ENCODE results near the gene PCDHGA7.
"Not testable (repeated sequence)": the region's sequence is repeated elsewhere in the genome, so short reads cannot be mapped to it uniquely, and the experiment has no call there.

The PCDHGA7 gene

GRCh38 chr5:141382469-141383294 is at the start of gene PCDHGA7:
PCDHGA7 (plus strand) TSS chr5:141382742; CDS start chr5:141382900, 158 bp downstream.
- Mint-ChIP-seq H3K9me3 (peaks cover 18% of the 10 kb centered on the region), H3K36me3 (ENCODE audit: low read depth) (no peaks in the 10 kb centered on the region), H3K27ac (no peak within 1 kb of the TSS), H3K27me3 (ENCODE audit: low read depth) (peaks cover 26% of the 10 kb centered on the region), H3K4me1 (ENCODE audit: low read depth) (no peaks in the 10 kb centered on the region), H3K4me3 (peak within 1 kb of the TSS; percentile 79)
- DNase-seq (ENCODE audit: low spot score) = no peak

- DNase-seq (ENCODE audit: low spot score) = no peak
- Mint-ChIP-seq H3K27ac (no peak within 1 kb of the TSS), H3K27me3 (ENCODE audit: low read depth) (peaks cover 49% of the 10 kb centered on the region), H3K36me3 (ENCODE audit: low read depth) (peaks cover 3% of the 10 kb centered on the region), H3K4me1 (ENCODE audit: low read depth) (no peaks in the 10 kb centered on the region), H3K4me3 (peak within 1 kb of the TSS; percentile 80), H3K9me3 (peaks cover 26% of the 10 kb centered on the region)
Observed at GRCh38 chr5:141338538-141339306, 43.8 kb upstream of the PCDHGA7 start, which contains the start of gene PCDHGA2. PCDHGA2 (plus strand) TSS chr5:141338760.

DNA sequence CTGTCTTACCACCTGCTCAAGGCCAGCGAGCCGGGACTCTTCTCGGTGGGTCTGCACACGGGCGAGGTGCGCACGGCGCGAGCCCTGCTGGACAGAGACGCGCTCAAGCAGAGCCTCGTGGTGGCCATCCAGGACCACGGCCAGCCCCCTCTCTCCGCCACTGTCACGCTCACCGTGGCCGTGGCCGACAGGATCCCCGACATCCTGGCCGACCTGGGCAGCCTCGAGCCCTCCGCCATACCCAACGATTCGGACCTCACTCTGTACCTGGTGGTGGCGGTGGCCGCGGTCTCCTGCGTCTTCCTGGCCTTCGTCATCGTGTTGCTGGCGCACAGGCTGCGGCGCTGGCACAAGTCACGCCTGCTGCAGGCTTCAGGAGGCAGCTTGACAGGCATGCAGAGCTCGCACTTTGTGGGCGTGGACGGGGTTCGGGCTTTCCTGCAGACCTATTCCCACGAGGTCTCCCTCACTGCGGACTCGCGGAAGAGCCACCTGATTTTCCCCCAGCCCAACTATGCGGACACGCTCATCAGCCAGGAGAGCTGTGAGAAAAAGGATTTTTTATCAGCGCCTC is 41.7 kb upstream of the PCDHGA7 start:
- Mint-ChIP-seq H3K27me3 (ENCODE audit: low read depth) (peaks cover 38% of the 10 kb centered on the region), H3K9me3 (peaks cover 30% of the 10 kb centered on the region)
- H3K4me1 Mint-ChIP-seq (ENCODE audit: low read depth); DNase-seq (ENCODE audit: low spot score); H3K4me3 Mint-ChIP-seq; H3K36me3 Mint-ChIP-seq (ENCODE audit: low read depth); H3K27ac Mint-ChIP-seq: not testable (repeated sequence)

DNA sequence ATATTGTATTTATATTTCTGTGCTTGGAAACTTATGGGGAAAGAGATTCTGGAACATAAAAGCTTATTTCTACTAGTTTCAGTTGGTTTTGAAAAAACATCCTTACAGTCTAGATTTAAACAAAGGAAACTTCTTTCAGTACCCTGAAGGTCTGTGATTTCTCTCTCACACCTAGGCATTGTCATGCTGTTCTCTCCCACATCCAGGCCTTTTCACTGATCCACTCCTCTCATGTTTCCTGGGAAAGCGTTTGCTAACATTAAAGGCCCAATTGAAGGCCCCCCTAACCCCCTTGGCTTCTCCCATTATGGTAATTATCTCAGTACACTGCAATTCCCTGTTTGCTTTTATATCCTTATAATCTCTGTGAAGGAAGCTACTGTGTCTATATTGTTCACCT is 39.8 kb upstream of the PCDHGA7 start:
- Mint-ChIP-seq H3K27me3 (ENCODE audit: low read depth) (peaks cover 27% of the 10 kb centered on the region), H3K27ac (no peak overlapping the region), H3K4me3 (no peak overlapping the region), H3K9me3 (peaks cover 34% of the 10 kb centered on the region), H3K4me1 (ENCODE audit: low read depth) (no peaks in the 10 kb centered on the region), H3K36me3 (ENCODE audit: low read depth) (peaks cover 3% of the 10 kb centered on the region)
- DNase-seq (ENCODE audit: low spot score) = no peak

DNA sequence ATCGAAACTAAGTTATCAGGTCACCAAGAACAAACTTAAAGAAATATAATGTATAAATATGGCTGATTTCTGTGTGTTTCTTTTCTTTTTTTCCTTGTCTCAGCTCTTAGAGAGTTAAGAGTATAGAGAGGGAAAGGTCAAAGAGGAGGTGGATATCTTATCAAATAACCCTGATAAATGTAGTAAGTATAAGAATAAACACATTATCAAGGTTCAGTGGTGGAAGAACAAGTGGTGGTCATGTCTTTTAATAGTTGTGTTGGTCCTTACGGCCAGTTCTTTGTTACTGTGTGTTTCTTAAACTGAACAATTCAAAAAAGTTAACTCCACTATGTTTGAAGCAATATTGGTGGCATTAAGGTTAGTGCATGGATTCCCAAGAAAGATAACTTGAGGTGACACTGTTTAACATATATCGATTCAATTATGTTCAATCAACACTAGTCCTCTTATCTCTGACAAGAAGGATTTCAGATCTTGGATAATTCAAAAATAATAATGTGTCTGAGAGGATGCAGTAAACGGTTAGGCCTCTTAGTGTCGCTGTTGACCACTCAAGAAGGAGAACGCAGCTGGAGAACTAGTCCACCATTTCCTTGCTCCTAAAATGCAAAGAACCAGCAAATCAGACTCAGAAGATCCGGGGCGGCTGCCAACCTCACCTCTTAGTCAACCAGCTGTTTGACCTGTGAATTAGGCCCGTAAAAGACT is 39.1 kb upstream of the PCDHGA7 start, which contains the start of gene PCDHGA3:
PCDHGA3 (plus strand) TSS at position 588 of the 711 bp plus-strand sequence. CDS start 205 bp downstream, outside the sequence.
- peak within 1 kb of the TSS; percentile 75 for H3K4me3 Mint-ChIP-seq
- H3K27ac Mint-ChIP-seq = no peak within 1 kb of the TSS
- peaks cover 34% of the 10 kb centered on the region for H3K9me3 Mint-ChIP-seq
- peaks cover 3% of the 10 kb centered on the region for H3K36me3 Mint-ChIP-seq (ENCODE audit: low read depth)
- H3K27me3 Mint-ChIP-seq (ENCODE audit: low read depth) = peaks cover 21% of the 10 kb centered on the region
- DNase-seq (ENCODE audit: low spot score) = no peak
- H3K4me1 Mint-ChIP-seq (ENCODE audit: low read depth) = no peaks in the 10 kb centered on the region

GRCh38 chr5:141343953-141344463 is 38.5 kb upstream of the PCDHGA7 start:
- no peak for DNase-seq (ENCODE audit: low spot score)
- Mint-ChIP-seq H3K27ac (no peak overlapping the region), H3K27me3 (ENCODE audit: low read depth) (peaks cover 15% of the 10 kb centered on the region), H3K4me3 (peak overlapping the region; percentile 75), H3K36me3 (ENCODE audit: low read depth) (peaks cover 3% of the 10 kb centered on the region), H3K4me1 (ENCODE audit: low read depth) (no peaks in the 10 kb centered on the region), H3K9me3 (peaks cover 34% of the 10 kb centered on the region)

- Mint-ChIP-seq H3K27ac (no peak overlapping the region), H3K27me3 (ENCODE audit: low read depth) (peaks cover 13% of the 10 kb centered on the region), H3K36me3 (ENCODE audit: low read depth) (peaks cover 1% of the 10 kb centered on the region), H3K4me3 (no peak overlapping the region), H3K9me3 (peaks cover 35% of the 10 kb centered on the region), H3K4me1 (ENCODE audit: low read depth) (peaks cover 2% of the 10 kb centered on the region)
- DNase-seq (ENCODE audit: low spot score) = no peak
Observed at GRCh38 chr5:141345327-141345726, 37.2 kb upstream of the PCDHGA7 start.

DNA sequence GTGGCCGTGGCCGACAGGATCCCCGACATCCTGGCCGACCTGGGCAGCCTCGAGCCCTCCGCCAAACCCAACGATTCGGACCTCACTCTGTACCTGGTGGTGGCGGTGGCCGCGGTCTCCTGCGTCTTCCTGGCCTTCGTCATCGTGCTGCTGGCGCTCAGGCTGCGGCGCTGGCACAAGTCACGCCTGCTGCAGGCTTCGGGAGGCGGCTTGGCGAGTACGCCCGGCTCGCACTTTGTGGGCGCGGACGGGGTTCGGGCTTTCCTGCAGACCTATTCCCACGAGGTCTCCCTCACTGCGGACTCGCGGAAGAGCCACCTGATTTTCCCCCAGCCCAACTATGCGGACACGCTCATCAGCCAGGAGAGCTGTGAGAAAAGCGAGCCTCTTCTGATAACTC is 36.5 kb upstream of the PCDHGA7 start:
- peaks cover 36% of the 10 kb centered on the region for H3K9me3 Mint-ChIP-seq
- DNase-seq (ENCODE audit: low spot score); H3K27ac Mint-ChIP-seq: not testable (repeated sequence)

GRCh38 chr5:141349917-141350619 is 32.5 kb upstream of the PCDHGA7 start, which contains the start of gene PCDHGB1:
PCDHGB1 (plus strand) TSS chr5:141350099; CDS start chr5:141350261, 162 bp downstream.
- Mint-ChIP-seq H3K27ac (no peak within 1 kb of the TSS), H3K36me3 (ENCODE audit: low read depth) (peaks cover 1% of the 10 kb centered on the region), H3K4me3 (peak within 1 kb of the TSS; percentile 81), H3K27me3 (ENCODE audit: low read depth) (peaks cover 14% of the 10 kb centered on the region), H3K4me1 (ENCODE audit: low read depth) (peaks cover 2% of the 10 kb centered on the region), H3K9me3 (peaks cover 29% of the 10 kb centered on the region)
- DNase-seq (ENCODE audit: low spot score) = peak; percentile 27

More for the DNA sequence above, 36.5 kb upstream of the PCDHGA7 start:
- not testable (repeated sequence) for H3K36me3 Mint-ChIP-seq (ENCODE audit: low read depth); H3K4me1 Mint-ChIP-seq (ENCODE audit: low read depth); H3K4me3 Mint-ChIP-seq
- H3K27me3 Mint-ChIP-seq (ENCODE audit: low read depth) = peaks cover 12% of the 10 kb centered on the region

GRCh38 chr5:141351591-141351990 is 31.0 kb upstream of the PCDHGA7 start:
- peaks cover 13% of the 10 kb centered on the region for H3K27me3 Mint-ChIP-seq (ENCODE audit: low read depth)

DNA sequence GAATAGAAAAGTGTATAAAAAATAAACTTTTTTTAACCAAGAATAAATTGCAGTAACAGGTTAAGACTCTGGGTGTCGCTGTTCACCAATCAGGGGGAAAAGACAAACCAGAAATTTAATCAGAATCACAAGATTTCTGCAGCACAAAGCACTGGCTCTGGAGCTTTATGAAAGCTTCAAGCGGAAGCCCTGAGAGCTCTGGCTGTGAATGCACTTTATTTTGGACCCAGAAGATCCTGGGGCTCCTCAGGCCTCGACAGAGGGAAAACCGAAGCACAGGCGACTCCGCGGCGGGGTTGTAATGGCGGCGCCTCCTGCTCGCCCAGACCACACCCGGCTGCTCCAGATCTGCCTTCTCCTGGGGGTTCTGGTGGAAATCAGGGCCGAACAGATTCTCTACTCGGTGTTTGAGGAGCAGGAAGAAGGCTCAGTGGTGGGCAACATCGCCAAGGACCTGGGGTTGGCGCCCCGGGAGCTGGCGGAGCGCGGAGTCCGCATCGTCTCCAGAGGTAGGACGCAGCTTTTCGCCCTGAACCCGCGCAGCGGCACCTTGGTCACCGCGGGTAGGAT is 27.6 kb upstream of the PCDHGA7 start, which contains the start of gene PCDHGA4:
PCDHGA4 (plus strand) TSS at position 122 of the 570 bp plus-strand sequence; CDS start at position 209, 87 bp downstream.
- peaks cover 15% of the 10 kb centered on the region for H3K27me3 Mint-ChIP-seq (ENCODE audit: low read depth)
- H3K9me3 Mint-ChIP-seq = peaks cover 21% of the 10 kb centered on the region
- H3K4me3 Mint-ChIP-seq = peak within 1 kb of the TSS; percentile 61
- no peak for DNase-seq (ENCODE audit: low spot score)
- H3K4me1 Mint-ChIP-seq (ENCODE audit: low read depth) = peaks cover 4% of the 10 kb centered on the region
- H3K27ac Mint-ChIP-seq = no peak within 1 kb of the TSS
- peaks cover 1% of the 10 kb centered on the region for H3K36me3 Mint-ChIP-seq (ENCODE audit: low read depth)

More at GRCh38 chr5:141351591-141351990, 31.0 kb upstream of the PCDHGA7 start:
- DNase-seq (ENCODE audit: low spot score) = no peak
- Mint-ChIP-seq H3K27ac (no peak overlapping the region), H3K4me1 (ENCODE audit: low read depth) (peaks cover 2% of the 10 kb centered on the region), H3K36me3 (ENCODE audit: low read depth) (peaks cover 1% of the 10 kb centered on the region), H3K4me3 (no peak overlapping the region), H3K9me3 (peaks cover 25% of the 10 kb centered on the region)

DNA sequence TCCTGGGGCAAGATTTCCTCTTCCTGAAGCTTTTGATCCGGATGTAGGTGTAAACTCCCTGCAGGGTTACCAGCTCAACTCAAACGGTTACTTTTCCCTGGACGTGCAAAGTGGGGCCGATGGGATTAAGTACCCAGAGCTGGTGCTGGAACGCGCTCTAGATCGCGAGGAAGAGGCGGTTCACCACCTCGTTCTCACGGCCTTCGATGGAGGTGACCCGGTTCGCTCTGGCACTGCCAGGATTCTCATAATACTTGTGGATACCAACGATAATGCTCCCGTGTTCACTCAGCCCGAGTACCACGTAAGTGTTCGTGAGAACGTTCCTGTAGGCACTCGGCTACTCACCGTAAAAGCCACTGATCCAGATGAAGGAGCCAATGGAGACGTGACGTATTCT is 26.9 kb upstream of the PCDHGA7 start:
- peak overlapping the region; percentile 61 for H3K4me3 Mint-ChIP-seq
- H3K27me3 Mint-ChIP-seq (ENCODE audit: low read depth) = peaks cover 15% of the 10 kb centered on the region
- H3K4me1 Mint-ChIP-seq (ENCODE audit: low read depth) = peaks cover 2% of the 10 kb centered on the region
- DNase-seq (ENCODE audit: low spot score) = no peak
- H3K9me3 Mint-ChIP-seq = peaks cover 22% of the 10 kb centered on the region
- no peaks in the 10 kb centered on the region for H3K36me3 Mint-ChIP-seq (ENCODE audit: low read depth)
- H3K27ac Mint-ChIP-seq = no peak overlapping the region
